H1 (cell line): ENCODE results near the gene BATF2. TPM values are rescaled to one million over a fixed set of nuclear protein-coding genes. Genes with fewer than 3 reads are reported as not detected.

Source experiments
- ATF2 ChIP-seq: IDR thresholded peaks from 2 replicates; pipeline ENCODE4 v1.6.1; 2012; ENCODE audit warnings: low read length, inconsistent platforms
- CBX8 ChIP-seq: fragments of 300-800, 300-1000 bp; sonication (generic); IDR thresholded peaks from 2 replicates; pipeline ENCODE4 v1.7.1; 2016; ENCODE audit warnings: low read depth, low read length, borderline replicate concordance
- CEBPB ChIP-seq: IDR thresholded peaks from 2 replicates; pipeline ENCODE4 v1.6.1; 2012; ENCODE audit warnings: low read depth, low read length
- CHD2 ChIP-seq: IDR thresholded peaks from 2 replicates; pipeline ENCODE4 v1.6.1; 2012; ENCODE audit warnings: low read length, improper control_type of control experiment
- E2F6 ChIP-seq: IDR thresholded peaks from 2 replicates; pipeline ENCODE4 v1.6.1; 2012; ENCODE audit warnings: inconsistent platforms
- EZH2 ChIP-seq: fragments of 200-600 bp; sonication (generic); IDR thresholded peaks from 2 replicates; pipeline ENCODE4 v1.7.1; 2012; ENCODE audit warnings: low read depth, mild to moderate bottlenecking, moderate library complexity, low read length, inconsistent platforms; ENCODE audit not compliant: severe bottlenecking
- GTF2F1 ChIP-seq: IDR thresholded peaks from 2 replicates; pipeline ENCODE4 v1.6.1; 2012; ENCODE audit warnings: low read depth, low read length, improper control_type of control experiment, borderline replicate concordance
- MAX ChIP-seq: IDR thresholded peaks from 2 replicates; pipeline ENCODE4 v1.6.1; 2012; ENCODE audit warnings: inconsistent platforms
- NANOG ChIP-seq: IDR thresholded peaks from 2 replicates; pipeline ENCODE4 v1.6.1; 2011; ENCODE audit warnings: low read length, low read depth, mild to moderate bottlenecking, inconsistent platforms; ENCODE audit not compliant: insufficient read depth, poor library complexity, severe bottlenecking
- NRF1 ChIP-seq: IDR thresholded peaks from 2 replicates; pipeline ENCODE4 v1.6.1; 2011; ENCODE audit warnings: mild to moderate bottlenecking, low read depth, low read length, improper control_type of control experiment
- POLR2AphosphoS5 ChIP-seq: IDR thresholded peaks from 2 replicates; pipeline ENCODE4 v1.6.1; 2011; ENCODE audit warnings: low read depth, low read length
- RNF2 ChIP-seq: fragments of 200-900, 300-1000 bp; sonication (generic); IDR thresholded peaks from 2 replicates; pipeline ENCODE4 v1.7.1; 2016; ENCODE audit warnings: borderline replicate concordance, low read depth, mild to moderate bottlenecking, antibody characterized with exemption, low read length; ENCODE audit not compliant: poor library complexity, severe bottlenecking; ENCODE audit errors: missing control alignments
- SAP30 ChIP-seq: fragments of 300-600 bp; sonication (generic); IDR thresholded peaks from 2 replicates; pipeline ENCODE4 v1.7.1; 2012; ENCODE audit warnings: low read length, moderate library complexity, mild to moderate bottlenecking, inconsistent platforms; ENCODE audit not compliant: insufficient read depth, insufficient replicate concordance
- SIN3A ChIP-seq, 2 experiments: IDR thresholded peaks in 1 of 2; conservative IDR thresholded peaks in 1 of 2; 2 replicates each; pipeline ENCODE4 v1.6.1; 2011 to 2012; ENCODE audit warnings: low read length in 2 of 2, improper control_type of control experiment in 1 of 2, low read depth in 1 of 2, mild to moderate bottlenecking in 1 of 2
- SIX5 ChIP-seq: IDR thresholded peaks from 2 replicates; pipeline ENCODE4 v1.6.1; 2011; ENCODE audit warnings: mild to moderate bottlenecking, low read depth, low read length
- SP2 ChIP-seq: IDR thresholded peaks from 2 replicates; pipeline ENCODE4 v1.6.1; 2012; ENCODE audit warnings: mild to moderate bottlenecking, low read length, inconsistent platforms
- SRF ChIP-seq: IDR thresholded peaks from 2 replicates; pipeline ENCODE4 v1.6.1; 2011; ENCODE audit warnings: mild to moderate bottlenecking, low read depth, low read length, moderate library complexity
- TAF1 ChIP-seq: IDR thresholded peaks from 2 replicates; pipeline ENCODE4 v1.6.1; 2011; ENCODE audit warnings: mild to moderate bottlenecking, low read depth, low read length
- TAF7 ChIP-seq: optimal IDR thresholded peaks from 2 replicates; pipeline ENCODE3; 2011; ENCODE audit warnings: low read depth, mild to moderate bottlenecking, inconsistent platforms, low read length, moderate library complexity, borderline replicate concordance
- YY1 ChIP-seq: IDR thresholded peaks from 2 replicates; pipeline ENCODE4 v1.6.1; 2011; ENCODE audit warnings: low read depth, mild to moderate bottlenecking, low read length
- polyA plus RNA-seq, 7 experiments: library from polyadenylated mRNA; depleted of rRNA in 3 of 7; stranded (reverse) in 5 of 7; unstranded in 2 of 7; fragments of >200 nt in 5 of 7; fragments of 200-250 nt in 2 of 7; gene quantifications; 1 replicate in 5 of 7; 2 replicates in 1 of 7; 4 replicates in 1 of 7; pipeline versions ENCODE4 v1.2.1 to v1.2.3, GENCODE V29; 2011 to 2013; ENCODE audit warnings: missing spikeins in 2 of 7, mixed read lengths in 2 of 7
- total RNA-seq: library from RNA; stranded (reverse); fragmentation: NEBNext Ultra II Directional; extraction: Animal tissue kit (Norgen Biotek cat#: 25700); gene quantifications from 2 replicates; pipeline ENCODE4 v1.2.1, GENCODE V29; 2021

Gene BATF2
- total and polyA plus RNA-seq, 2 of the 8 experiments (the other 6 are each of a cell fraction or from before 2014, with no cell fraction given): 1.4 to 3.1 TPM

- TF ChIP-seq ATF2 (no peak), TAF1 (peak; percentile 69; the same call in 1 of the 2 replicates), E2F6 (peak; percentile 96), SP2 (peak; percentile 32; the same call in 1 of the 2 replicates), YY1 (no peak), NRF1 (no peak), NANOG (peak; percentile 8), SIN3A (conservative IDR thresholded peaks at IDR 0.05 in 1 of 2, IDR thresholded peaks at IDR 0.05 in 1 of 2; ENCODE audit: low read depth in 1 of 2, low read length in 2 of 2) (peak in 1 of 2 experiments; percentile 36; a peak in 2 of 4 replicates), RNF2 (no peak), GTF2F1 (no peak), SRF (no peak), CEBPB (no peak), CBX8 (no peak), EZH2 (no peak), POLR2AphosphoS5 (peak; percentile 41; the same call in 1 of the 2 replicates), SIX5 (no peak), CHD2 (no peak), TAF7 (no peak), SAP30 (no peak), MAX (peak; percentile 66; the same call in 1 of the 2 replicates)
Measured at GRCh38 chr11:65013888-65014725, 17.3 kb upstream of the BATF2 start, which contains the start of gene ARL2 (continued).
